MM.1S (cell line): Measurements from ENCODE around the gene SRCIN1.
"Not testable (repeated sequence)": the region's sequence is repeated elsewhere in the genome, so short reads cannot be mapped to it uniquely, and the experiment has no call there.

Experiments used
- DNase-seq: peaks from one replicate; pipeline ENCODE4 v3.0.0-alpha.2; 2015
- H2AFZ ChIP-seq: fragments of 300-600 bp; sonication (generic); 2 replicates; pipeline ENCODE4 v1.6.0; 2016; ENCODE audit warnings: antibody characterized with exemption, low read length
- H3F3A ChIP-seq: fragments of 300-600 bp; sonication (generic); 2 replicates; pipeline ENCODE4 v1.6.1; 2016; ENCODE audit warnings: mild to moderate bottlenecking, antibody characterized with exemption, low read length, moderate library complexity, mixed read lengths; ENCODE audit not compliant: insufficient read depth
- H3K27ac ChIP-seq: fragments of 300-600 bp; sonication (generic); 2 replicates; pipeline ENCODE4 v1.5.1; 2016; ENCODE audit warnings: mild to moderate bottlenecking, low read length
- H3K27me3 ChIP-seq: fragments of 300-600 bp; sonication (generic); replicated peaks from 2 replicates; pipeline ENCODE4 v1.6.0; 2016; ENCODE audit warnings: low read length; ENCODE audit not compliant: insufficient read depth
- H3K36me3 ChIP-seq: fragments of 300-600 bp; sonication (generic); replicated peaks from 2 replicates; pipeline ENCODE4 v1.6.1; 2016; ENCODE audit warnings: mild to moderate bottlenecking, low read length, mixed read lengths; ENCODE audit not compliant: insufficient read depth
- H3K4me1 ChIP-seq: fragments of 300-600 bp; sonication (generic); 2 replicates; pipeline ENCODE4 v1.6.1; 2016; ENCODE audit warnings: low read length, mixed read lengths
- H3K4me2 ChIP-seq: fragments of 300-600 bp; sonication (generic); 2 replicates; pipeline ENCODE4 v1.6.0; 2016; ENCODE audit warnings: low read depth, low read length
- H3K4me3 ChIP-seq: fragments of 300-600 bp; sonication (generic); 2 replicates; pipeline ENCODE4 v1.5.1; 2016; ENCODE audit warnings: low read length, mixed read lengths
- H3K79me2 ChIP-seq: fragments of 300-600 bp; sonication (generic); 2 replicates; pipeline ENCODE4 v1.6.1; 2016; ENCODE audit warnings: mixed run types, low read length, mixed read lengths
- H3K9ac ChIP-seq: fragments of 300-600 bp; sonication (generic); 2 replicates; pipeline ENCODE4 v1.6.1; 2016; ENCODE audit warnings: low read length, mixed read lengths
- H3K9me2 ChIP-seq: fragments of 300-600 bp; sonication (generic); replicated peaks from 2 replicates; pipeline ENCODE4 v1.6.1; 2016; ENCODE audit warnings: mild to moderate bottlenecking, low read length, mixed read lengths; ENCODE audit not compliant: insufficient read depth
- H3K9me3 ChIP-seq: fragments of 300-600 bp; sonication (generic); replicated peaks from 2 replicates; pipeline ENCODE4 v1.6.1; 2016; ENCODE audit warnings: mild to moderate bottlenecking, low read length, mixed read lengths; ENCODE audit not compliant: insufficient read depth
- H4K20me1 ChIP-seq: fragments of 300-600 bp; sonication (generic); 2 replicates; pipeline ENCODE4 v1.6.1; 2016; ENCODE audit warnings: mild to moderate bottlenecking, low read length, moderate library complexity, mixed read lengths; ENCODE audit not compliant: insufficient read depth
- EZH2 ChIP-seq: fragments of 300-600 bp; sonication (generic); optimal IDR thresholded peaks from 2 replicates; pipeline ENCODE3; 2017; ENCODE audit warnings: low read depth, mild to moderate bottlenecking, antibody characterized with exemption, low read length, mixed read lengths
- EZH2phosphoT487 ChIP-seq: fragments of 300-600 bp; sonication (generic); IDR thresholded peaks from 2 replicates; pipeline ENCODE4 v1.6.1; 2018; ENCODE audit warnings: antibody characterized with exemption, low read length

Gene SRCIN1

DNA sequence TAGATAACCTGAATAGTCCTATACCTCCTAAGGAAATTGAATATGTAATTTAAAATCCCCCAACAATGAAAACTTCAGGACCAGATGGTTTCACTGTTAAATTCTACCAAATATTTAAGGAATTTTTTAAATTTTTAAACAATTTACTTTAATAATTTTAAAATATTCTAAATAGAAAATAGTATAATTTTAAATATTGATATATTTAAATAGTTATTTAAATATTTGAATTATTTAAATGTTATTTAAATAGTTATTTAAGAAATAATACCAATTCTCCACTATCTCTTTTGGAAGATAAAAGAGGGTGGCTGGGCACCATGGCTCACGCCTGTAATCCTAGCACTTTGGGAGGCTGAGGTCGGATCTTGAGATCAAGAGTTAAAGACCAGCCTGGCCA is 104.0 kb downstream of the SRCIN1 start:
- not testable (repeated sequence) for H3K27me3 ChIP-seq, H3K4me1 ChIP-seq, H3K4me2 ChIP-seq, H3K9me3 ChIP-seq, DNase-seq, H3K9me2 ChIP-seq, H4K20me1 ChIP-seq, H3K4me3 ChIP-seq, H3K36me3 ChIP-seq, H3K79me2 ChIP-seq, H3F3A ChIP-seq, H2AFZ ChIP-seq, H3K9ac ChIP-seq, H3K27ac ChIP-seq

DNA sequence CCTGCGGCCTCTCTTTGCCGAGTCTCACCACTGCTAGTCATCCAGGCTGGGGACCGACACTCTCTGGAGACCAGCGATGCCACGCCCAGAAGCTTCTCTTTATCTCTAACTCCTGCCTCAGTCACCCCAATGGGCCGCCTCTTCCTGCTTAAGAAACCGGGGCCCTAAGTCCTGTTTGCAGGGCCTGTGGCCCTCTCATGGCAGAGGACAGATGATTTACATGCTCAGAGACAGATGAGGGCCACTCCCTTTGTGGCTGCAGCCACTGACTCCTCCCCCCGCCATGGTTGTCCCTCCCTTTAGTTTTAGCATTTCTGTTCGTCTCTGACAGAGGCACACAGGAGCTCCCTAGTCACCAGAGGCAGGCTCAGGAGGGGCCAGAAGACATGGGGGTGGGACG is 106.5 kb downstream of the SRCIN1 start:
- not testable (repeated sequence) for H3K9ac ChIP-seq, H3K4me2 ChIP-seq, H3K27me3 ChIP-seq, H2AFZ ChIP-seq, H4K20me1 ChIP-seq, H3K79me2 ChIP-seq, DNase-seq, H3K9me3 ChIP-seq, H3K4me1 ChIP-seq, H3K4me3 ChIP-seq, H3F3A ChIP-seq, H3K27ac ChIP-seq, H3K36me3 ChIP-seq, H3K9me2 ChIP-seq

- Histone ChIP-seq H3K4me3 (no peak overlapping the region), H3K9ac (no peak overlapping the region), H3K9me3 (no peaks in the 10 kb centered on the region), H3K27ac (no peak overlapping the region), H3F3A (no peaks in the 10 kb centered on the region), H3K4me1 (no peaks in the 10 kb centered on the region), H2AFZ (no peak overlapping the region), H3K27me3 (no peaks in the 10 kb centered on the region), H3K79me2 (no peaks in the 10 kb centered on the region), H4K20me1 (no peaks in the 10 kb centered on the region), H3K9me2 (no peaks in the 10 kb centered on the region), H3K36me3 (no peaks in the 10 kb centered on the region), H3K4me2 (no peak overlapping the region)
- no peak for DNase-seq
- no peak for TF ChIP-seq EZH2
- TF ChIP-seq EZH2phosphoT487, result no peak
These were observed 107.4 kb downstream of the SRCIN1 start for GRCh38 chr17:38498353-38498752.

- not testable (repeated sequence) for H3K36me3 ChIP-seq, H3K4me3 ChIP-seq, H2AFZ ChIP-seq, H3K9me2 ChIP-seq, H3K9me3 ChIP-seq, H3K79me2 ChIP-seq, DNase-seq, H3K9ac ChIP-seq, H4K20me1 ChIP-seq, H3K27me3 ChIP-seq, H3K4me2 ChIP-seq, H3F3A ChIP-seq, H3K27ac ChIP-seq, H3K4me1 ChIP-seq
These were observed 108.1 kb downstream of the SRCIN1 start for GRCh38 chr17:38497656-38498055.

- H3K4me3 ChIP-seq, H3K9ac ChIP-seq, H4K20me1 ChIP-seq, H3F3A ChIP-seq, H3K4me2 ChIP-seq, H3K36me3 ChIP-seq, H3K27me3 ChIP-seq, H3K9me3 ChIP-seq, H2AFZ ChIP-seq, DNase-seq, H3K27ac ChIP-seq, H3K79me2 ChIP-seq, H3K9me2 ChIP-seq, H3K4me1 ChIP-seq: not testable (repeated sequence)
These were observed 111.6 kb downstream of the SRCIN1 start for GRCh38 chr17:38494152-38494551.
